CD4-positive, alpha-beta T cell treated with Interferon gamma for 1 hour (primary cell): ENCODE measurements around the gene ANP32A.

Source experiments
- DNase-seq: peaks from one replicate; pipeline ENCODE4 v3.0.0-alpha.2; 2020

The ANP32A gene

GRCh38 chr15:68739390-68740080, 81.2 kb downstream of the ANP32A start:
- DNase-seq = no peak

GRCh38 chr15:68735610-68736009, 85.1 kb downstream of the ANP32A start:
- DNase-seq = no peak

- DNase-seq = no peak
Measured at GRCh38 chr15:68734881-68735280, 85.8 kb downstream of the ANP32A start.

- no peak for DNase-seq
Measured at GRCh38 chr15:68734352-68734751, 86.3 kb downstream of the ANP32A start.

- DNase-seq = no peak
Measured at GRCh38 chr15:68733666-68734065, 87.0 kb downstream of the ANP32A start.

GRCh38 chr15:68732451-68732850, 88.2 kb downstream of the ANP32A start:
- DNase-seq = no peak

GRCh38 chr15:68730976-68731897, 89.5 kb downstream of the ANP32A start:
- DNase-seq = no peak

- no peak for DNase-seq
Measured at GRCh38 chr15:68730471-68730919, 90.2 kb downstream of the ANP32A start.

- no peak for DNase-seq
Measured at GRCh38 chr15:68729789-68730411, 90.8 kb downstream of the ANP32A start.
